CD4-positive, alpha-beta T cell treated with Interleukin-17A for 1 hour (primary cell): ENCODE results near the gene EP400.

Experiments used
- DNase-seq: peaks from one replicate; pipeline ENCODE4 v3.0.0-alpha.2; 2020

The EP400 gene

DNA sequence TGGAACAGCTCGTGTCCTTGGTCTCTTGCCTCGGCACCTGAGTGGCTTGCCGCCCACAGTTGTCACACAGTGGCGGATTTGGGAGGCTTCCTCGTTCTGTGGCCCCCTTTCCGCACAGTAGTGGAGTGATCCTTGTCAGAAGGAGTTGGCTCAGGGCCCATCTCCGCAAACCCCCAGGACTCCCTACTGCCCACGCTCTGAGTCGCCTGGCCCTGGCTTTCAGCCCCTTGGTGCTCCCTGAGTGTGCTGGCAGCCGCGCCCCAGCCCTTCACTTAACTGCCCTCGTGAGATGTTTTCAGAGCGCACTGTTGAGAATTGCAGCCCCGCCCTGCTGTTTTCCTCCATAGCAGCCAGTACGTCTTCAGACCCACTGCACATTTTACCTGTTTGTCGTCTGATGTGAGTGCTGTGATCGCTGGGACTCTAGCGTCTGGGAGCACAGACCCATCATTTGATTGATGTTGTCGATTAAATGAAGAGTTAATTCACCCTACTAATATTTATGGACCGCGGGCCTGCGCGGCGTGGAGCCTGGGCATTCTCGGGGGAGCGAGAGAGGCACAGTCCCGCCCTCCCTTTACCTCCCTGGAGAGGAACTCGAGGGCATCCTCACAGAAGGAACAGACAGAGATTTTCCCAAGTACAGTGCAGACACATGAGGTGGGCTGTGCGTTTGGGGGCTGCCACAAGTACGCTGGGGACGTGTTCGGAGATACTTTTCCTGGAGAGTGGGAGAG, 102.6 kb downstream of the EP400 start:
- no peak for DNase-seq

GRCh38 chr12:132053338-132054330, 103.9 kb downstream of the EP400 start:
- no peak for DNase-seq

DNA sequence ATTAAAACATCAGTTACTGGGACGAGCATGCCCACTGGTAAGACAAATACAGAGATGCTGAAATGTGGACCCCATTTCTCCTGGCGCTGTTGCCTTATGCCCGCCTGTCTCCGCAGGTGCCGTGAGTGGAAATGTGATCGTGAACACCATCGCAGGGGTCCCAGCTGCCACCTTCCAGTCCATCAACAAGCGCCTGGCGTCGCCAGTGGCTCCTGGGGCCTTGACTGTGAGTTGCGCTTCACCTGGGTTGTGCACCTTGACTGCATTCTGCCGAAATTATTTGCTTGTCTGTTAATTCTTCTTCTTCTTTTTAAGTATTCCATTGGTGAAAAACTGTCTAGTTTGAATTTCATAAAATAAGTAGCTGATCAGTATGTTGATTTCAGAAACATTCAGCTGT, 105.2 kb downstream of the EP400 start:
- DNase-seq, result no peak

DNA sequence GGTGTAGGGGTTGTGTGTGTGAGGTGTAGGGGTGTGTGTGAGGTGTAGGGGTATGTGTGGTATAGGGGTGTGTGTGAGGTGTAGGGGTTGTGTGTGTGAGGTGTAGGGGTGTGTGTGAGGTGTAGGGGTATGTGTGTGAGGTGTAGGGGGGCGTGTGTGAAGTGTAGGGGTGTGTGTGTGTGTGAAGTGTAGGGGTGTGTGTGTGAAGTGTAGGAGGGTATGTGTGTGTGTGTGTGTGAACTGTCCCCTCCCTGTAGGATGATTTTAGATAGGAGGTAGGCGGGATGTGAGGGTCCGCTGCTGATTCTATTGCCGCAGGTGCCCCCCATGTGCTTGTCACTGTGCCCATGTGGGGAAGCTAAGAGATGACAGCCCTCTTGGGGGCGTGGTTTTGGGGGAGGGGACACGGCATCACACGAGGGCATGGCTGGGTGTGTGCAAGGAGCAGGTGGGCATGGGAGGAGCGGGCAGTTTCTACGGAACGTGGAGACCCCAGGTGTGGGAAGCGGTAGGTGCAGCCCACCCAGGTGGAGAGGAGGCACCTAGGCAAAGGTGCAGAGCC, 105.9 kb downstream of the EP400 start:
- DNase-seq, result no peak

GRCh38 chr12:132056320-132056719, 106.6 kb downstream of the EP400 start:
- DNase-seq, result no peak

DNA sequence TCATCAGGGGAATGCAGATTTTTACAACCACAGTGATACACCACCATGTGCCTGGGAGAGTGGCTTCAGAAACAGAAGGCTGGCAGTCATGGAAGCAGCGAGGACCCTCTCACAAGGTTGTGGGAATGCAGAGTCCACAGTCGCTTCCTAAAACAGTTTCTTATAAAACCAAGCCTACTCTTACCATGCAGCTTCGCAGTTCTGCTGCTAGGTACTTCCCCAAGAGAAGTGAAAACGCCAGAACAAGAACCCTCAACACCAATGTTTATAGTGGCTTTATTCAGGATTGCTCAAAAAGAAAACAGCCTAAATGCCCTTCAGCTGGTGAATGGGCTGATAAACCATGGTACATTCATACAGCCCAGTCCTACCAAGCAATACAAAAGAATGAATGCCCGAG, 107.2 kb downstream of the EP400 start:
- no peak for DNase-seq

DNA sequence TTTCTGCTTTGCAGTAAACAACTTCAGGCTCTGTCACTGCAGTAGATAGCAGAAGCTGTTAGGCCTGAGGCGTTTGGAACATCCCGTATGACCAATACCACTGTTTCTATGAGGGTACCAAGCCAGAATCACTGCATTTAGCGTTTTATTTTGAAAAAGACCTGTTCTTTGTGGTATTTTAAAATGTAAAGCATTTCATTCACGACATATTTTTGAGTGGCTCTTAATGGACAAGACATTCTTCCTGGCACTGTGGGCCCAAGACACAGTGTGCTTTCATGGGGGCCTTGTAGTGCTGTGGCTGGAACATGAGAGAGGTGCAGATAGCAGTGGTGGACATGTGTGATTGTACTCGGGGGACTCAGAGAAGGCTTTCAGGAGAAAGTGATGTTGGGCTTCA, 107.9 kb downstream of the EP400 start:
- DNase-seq, result no peak

DNA sequence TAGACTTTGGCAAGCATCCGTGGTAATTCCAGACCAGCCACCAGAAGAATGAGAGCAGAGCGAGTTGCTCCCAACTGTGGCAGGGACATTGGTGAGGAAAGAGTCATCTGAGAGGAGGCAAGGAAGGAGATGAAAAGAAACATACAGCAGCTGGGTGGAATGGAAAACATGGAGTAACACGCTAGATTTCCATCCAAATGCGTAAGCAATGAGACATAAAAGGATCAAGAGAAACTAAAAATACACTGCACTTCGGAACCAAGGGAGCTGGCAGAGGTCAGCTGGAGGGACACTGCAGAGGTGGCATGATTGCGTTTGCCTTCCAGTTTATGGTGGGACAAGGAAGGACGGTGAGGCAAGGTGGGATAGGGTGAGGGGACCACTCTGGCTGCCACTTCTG, 111.5 kb downstream of the EP400 start:
- DNase-seq, result no peak

GRCh38 chr12:132061641-132062430, 112.1 kb downstream of the EP400 start:
- no peak for DNase-seq

- DNase-seq, result no peak
Observed at GRCh38 chr12:132062481-132062880, 112.7 kb downstream of the EP400 start.

- no peak for DNase-seq
Observed at GRCh38 chr12:132063491-132063890, 113.7 kb downstream of the EP400 start.

DNA sequence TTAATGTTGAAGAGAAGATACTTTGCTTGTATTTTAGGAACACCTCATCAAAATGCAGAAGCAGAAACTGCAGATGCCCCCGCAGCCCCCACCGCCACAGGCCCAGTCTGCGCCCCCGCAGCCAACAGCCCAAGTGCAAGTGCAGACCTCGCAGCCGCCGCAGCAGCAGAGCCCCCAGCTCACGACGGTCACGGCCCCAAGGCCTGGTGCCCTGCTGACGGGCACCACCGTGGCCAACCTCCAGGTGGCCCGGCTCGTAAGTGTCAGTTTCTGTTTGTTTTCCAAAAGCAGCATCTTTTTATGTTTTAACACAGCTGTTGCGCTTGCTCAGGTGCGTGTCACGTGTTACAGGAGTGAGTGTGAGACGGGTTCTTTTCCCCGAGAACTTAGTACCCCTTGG, 114.9 kb downstream of the EP400 start:
- DNase-seq, result no peak

GRCh38 chr12:132065203-132065602, 115.5 kb downstream of the EP400 start:
- DNase-seq, result no peak

DNA sequence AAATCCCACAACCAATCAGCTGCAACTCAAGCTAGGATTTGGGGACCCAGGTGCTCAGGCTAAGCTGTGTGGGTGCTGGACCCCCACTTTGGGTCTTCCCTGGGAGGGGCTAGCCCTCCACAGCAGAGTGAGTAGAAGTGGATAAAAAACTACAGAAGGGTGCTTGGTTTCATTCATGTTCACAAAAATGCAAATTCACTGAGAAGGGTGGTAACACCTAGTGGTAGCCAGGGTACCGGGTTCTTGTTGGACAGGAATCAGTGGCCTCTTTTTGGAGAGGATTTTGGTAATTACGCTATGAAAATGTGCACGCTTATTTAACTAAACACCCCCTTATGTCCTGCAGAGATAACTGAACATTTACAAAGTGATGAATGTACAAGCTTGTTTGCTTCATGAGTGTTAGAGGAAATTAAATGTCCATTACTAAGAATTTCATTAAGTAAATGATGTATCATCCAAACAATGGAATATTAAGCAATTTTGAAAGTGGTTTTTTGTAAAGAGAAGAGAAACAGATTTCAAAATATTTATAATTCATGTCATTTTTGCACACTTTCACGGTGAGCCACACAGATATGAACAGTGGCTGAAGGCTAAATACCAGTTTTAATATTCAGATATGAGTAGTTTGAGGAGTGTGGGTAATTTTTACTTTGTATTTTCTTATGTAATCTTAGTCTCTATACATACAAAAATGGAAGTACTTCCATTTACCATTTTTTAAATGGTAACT, 116.0 kb downstream of the EP400 start:
- no peak for DNase-seq

DNA sequence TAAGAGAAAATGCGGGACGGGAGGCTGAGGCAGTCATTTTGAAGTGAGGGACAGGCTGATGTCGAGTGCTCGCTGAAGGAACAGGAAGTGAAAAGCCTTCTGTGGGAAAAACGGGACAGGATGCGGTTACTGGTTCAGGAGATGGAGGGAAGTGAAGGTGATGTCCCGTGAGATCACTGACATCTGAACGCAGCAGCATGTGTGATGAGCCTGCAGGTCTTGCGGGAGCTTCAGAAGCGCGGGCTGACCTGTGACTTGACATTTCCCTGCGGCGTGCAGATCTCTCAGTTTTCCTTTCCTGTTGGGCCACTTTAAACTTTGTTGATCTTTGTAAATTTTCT, 116.6 kb downstream of the EP400 start:
- peak; percentile 52 for DNase-seq

GRCh38 chr12:132066749-132067148, 117.0 kb downstream of the EP400 start:
- DNase-seq, result no peak

- no peak for DNase-seq
Observed at GRCh38 chr12:132067182-132067581, 117.4 kb downstream of the EP400 start.

DNA sequence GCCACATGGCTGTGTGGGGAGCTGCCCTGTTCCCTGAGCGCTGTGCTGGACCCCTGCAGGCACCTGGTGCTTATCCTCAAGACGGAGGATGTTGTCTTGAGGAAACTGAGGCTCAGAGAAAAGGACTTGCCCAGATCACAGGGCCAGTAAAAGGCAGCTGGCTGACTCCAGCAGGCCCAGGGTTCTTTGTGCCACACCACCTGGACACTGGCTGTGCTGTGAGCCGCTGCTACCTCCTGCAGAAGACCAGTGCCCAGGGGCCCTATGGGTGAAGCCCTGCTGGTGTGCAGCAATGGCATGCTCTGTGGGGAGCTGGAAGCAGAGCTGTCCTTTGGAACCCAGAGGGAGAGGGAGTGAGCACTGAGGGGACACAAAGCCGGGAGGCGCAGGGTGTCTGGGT, 118.5 kb downstream of the EP400 start:
- no peak for DNase-seq

DNA sequence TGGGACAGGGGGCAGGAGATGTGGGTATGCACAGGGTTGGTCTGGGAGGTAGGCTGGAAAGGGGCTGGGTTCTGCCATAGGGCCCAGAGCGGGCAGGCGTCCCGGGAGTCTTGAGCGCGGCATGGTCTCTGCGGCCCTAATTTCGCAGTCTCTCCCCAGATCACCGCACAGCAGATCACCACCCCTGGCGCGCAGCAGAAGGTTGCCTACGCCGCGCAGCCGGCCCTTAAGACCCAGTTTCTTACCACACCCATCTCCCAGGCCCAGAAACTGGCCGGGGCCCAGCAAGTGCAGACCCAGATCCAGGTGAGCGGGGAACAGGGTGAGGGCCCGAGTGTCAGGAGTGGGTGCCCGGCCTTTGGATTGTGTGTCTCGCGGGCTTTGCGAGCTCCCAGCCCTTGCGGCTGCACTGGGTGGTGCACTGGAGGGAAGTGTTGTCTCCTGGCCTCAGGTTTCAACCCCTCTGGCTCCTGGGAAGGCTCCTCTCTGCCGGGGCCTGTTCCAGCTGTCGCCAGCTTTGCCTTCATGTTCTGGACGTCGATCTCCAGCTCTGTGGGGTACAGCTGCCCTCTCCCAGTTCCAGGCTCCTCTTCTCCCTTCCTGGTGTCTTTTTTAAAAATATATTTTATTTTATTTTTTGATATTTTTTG, 119.7 kb downstream of the EP400 start:
- DNase-seq, result no peak

- DNase-seq, result no peak
Observed at GRCh38 chr12:132070298-132070697, 120.6 kb downstream of the EP400 start.

GRCh38 chr12:132071040-132071810, 121.5 kb downstream of the EP400 start:
- no peak for DNase-seq
